Stimulated activated CD4-positive, alpha-beta T cell treated with anti-CD3 and anti-CD28 coated beads, Interleukin-2, amount 100 ng/mL, for 4 hours (primary cell): ENCODE results near the gene CHCHD1.
"Not testable (repeated sequence)": the region's sequence is repeated elsewhere in the genome, so short reads cannot be mapped to it uniquely, and the experiment has no call there.

Source experiments
- DNase-seq: peaks from one replicate; pipeline ENCODE4 v3.0.0-alpha.2; 2020; ENCODE audit warnings: low read depth

CHCHD1 gene

DNA sequence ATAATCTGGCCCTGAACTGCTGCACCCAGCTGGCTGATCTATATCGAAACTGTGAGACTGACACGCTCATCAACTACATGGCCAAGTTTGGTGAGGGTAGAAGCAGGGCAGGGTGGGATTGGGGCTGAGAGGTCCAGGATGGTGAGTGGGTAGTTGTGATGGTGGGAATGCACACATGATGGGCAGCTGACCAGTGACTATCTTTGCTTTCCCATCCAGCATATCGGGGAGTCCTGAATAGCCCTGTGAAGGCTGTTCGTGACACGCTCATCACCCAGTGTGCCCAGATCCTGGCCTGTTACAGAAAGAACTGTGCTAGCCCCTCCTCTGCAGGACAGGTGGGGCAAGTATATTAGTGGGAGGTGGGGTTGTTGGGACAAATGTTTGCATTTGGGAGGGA, 12.5 kb upstream of the CHCHD1 start:
- DNase-seq: no peak

DNA sequence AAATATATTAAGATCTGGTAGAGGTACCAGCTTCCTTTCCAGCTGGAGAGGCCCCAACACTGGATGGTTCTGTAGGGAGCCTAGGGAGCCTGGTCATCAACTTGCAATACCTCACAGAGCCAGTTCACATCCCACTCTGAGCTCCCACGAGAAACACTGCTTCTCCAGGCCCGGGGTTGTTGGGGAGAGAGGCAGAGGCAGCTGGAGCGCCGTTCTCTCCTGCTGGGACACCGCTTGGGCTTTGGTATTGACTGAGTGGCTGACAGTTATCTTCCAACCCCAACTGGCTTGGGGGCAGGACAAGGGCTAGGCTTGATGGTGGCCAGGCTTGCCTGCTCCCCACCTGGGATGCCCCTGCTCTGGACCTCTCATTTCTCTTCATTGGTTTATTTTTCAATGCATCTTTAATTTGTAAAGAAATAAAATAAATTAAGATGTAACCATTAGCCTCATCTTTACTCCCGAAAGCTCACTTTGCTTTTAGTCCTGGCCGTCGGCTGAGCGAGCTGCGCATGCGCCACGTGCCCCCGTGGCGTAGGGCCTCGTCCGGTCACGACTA, 10.0 kb upstream of the CHCHD1 start:
- DNase-seq: peak; percentile 60

DNA sequence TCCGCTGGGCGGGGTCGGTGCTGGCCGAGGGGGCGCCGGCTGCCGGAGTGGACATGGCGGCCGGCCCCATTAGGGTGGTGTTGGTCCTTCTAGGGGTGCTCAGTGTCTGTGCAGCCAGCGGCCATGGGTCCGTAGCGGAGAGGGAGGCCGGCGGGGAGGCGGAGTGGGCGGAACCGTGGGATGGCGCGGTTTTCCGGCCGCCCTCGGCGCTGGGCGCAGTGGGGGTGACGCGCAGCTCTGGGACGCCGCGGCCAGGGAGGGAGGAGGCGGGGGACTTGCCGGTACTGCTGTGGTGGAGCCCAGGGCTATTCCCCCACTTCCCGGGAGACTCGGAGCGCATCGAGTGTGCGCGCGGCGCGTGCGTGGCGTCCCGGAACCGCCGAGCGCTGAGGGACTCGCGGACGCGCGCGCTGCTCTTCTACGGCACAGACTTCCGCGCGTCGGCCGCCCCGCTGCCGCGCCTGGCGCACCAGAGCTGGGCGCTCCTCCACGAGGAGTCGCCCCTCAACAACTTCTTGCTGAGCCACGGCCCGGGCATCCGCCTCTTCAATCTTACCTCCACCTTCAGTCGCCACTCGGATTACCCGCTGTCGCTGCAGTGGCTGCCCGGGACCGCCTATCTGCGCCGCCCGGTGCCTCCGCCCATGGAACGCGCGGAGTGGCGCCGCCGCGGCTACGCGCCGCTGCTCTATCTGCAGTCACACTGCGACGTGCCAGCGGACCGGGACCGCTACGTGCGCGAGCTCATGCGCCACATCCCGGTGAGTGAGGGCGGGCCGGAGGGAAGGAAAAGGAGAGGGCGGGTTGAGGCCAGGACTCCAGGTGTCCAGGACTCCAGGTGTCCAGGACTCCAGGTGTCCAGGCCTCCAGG, 9.3 kb upstream of the CHCHD1 start:
- peak; percentile 69 for DNase-seq

DNA sequence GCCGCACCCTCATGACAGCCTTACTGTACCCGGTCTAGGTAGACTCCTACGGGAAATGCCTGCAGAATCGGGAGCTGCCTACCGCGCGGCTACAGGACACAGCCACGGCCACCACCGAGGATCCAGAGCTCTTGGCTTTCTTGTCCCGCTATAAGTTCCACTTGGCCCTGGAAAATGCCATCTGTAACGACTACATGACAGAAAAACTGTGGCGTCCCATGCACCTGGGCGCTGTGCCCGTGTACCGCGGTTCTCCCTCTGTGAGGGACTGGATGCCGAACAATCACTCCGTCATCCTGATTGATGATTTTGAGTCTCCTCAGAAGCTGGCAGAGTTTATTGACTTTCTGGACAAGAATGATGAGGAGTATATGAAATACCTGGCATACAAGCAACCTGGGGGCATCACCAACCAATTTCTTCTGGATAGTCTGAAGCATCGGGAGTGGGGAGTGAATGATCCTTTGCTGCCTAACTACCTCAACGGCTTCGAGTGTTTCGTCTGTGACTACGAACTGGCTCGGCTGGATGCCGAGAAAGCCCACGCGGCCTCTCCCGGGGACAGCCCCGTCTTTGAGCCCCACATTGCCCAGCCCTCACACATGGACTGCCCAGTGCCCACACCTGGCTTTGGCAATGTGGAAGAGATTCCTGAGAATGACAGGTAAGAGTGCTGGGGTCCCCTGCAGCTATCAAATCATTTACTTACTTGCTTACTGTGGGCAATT, 8.5 kb upstream of the CHCHD1 start:
- no peak for DNase-seq

DNA sequence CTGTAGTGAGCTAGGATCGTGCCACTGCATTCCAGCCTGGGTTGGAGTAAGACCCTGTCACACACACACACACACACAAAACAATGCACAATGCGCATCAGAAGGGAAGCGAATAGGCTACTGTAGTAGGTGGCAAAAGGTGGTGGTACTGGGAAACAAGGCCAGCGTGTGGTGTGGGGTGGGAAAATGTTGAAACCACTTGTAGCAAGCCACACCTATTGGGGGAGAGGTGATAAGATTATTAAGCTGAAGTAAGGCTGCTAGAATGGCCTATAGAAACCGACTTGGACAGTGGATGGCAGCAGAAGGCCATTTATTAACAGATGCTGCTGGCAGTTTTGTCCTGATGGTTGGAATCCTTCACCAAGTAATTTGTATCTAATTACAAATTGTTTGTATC, 7.2 kb upstream of the CHCHD1 start:
- DNase-seq: no peak

DNA sequence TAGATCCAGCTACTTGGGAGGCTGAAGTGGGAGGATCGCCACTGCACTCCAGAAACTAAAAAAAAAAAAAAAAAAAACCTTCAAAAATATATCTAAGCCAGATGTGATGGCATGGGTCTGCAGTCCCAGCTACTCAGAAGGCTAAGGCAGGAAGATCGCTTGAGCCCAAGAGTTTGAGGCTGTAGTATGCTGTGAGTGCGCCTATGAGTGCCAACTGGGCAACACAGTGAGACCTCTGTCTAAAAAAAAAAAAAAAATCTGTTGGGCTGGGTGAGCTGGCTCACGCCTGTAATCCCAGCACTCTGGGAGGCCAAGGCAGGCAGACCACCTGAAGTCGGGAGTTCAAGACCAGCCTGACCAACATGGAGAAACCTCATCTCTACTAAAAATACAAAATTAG, 2.8 kb upstream of the CHCHD1 start:
- DNase-seq: no peak

DNA sequence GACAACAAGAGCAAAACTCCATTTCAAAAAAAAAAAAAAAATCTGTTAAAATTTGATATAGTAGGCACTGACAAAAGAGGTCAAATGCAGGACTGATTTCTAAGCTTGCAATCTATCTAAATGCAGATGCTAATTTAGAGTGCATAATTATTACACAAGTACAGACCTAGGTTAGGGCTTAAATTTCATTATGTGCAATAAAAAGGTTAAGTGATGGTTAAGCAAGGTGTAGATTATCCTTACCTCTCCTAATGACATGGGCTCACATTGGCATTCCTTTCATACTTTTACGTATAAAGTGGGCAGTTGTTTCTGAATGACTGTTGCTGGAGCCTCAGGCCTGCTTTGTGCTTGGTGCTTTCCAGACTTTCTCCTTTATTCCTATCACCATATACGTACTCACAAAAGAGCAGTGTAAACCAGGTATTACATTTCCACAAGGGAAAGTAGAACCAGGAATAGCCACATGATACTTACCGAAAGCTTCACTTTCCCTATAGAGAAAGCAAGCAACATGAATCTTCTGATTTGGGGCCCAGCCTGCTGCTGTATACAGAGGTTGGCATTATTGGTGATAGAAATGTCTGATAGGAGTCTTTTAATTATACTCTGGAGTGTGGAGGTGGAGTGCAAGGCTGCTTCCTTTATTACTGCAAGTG, 2.2 kb upstream of the CHCHD1 start:
- DNase-seq: no peak

DNA sequence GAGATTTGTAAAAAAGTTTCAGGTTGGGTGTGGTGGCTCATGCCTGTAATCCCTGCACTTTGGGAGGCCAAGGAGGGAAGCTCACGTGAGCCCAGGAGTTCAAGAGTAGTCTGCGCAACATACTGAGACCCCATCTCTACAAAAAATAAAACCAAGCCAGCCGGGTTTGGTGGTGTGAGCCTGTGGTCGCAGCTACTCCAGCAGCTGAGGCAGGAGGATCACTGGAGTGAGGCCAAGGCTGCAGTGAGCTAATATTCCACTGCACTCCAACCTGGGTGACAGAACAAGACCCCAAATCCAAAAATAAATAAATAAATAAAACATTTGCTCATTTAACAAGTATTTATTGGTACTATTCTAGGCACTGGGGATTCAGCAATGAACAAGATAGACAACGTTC, 1.5 kb upstream of the CHCHD1 start:
- no peak for DNase-seq

DNA sequence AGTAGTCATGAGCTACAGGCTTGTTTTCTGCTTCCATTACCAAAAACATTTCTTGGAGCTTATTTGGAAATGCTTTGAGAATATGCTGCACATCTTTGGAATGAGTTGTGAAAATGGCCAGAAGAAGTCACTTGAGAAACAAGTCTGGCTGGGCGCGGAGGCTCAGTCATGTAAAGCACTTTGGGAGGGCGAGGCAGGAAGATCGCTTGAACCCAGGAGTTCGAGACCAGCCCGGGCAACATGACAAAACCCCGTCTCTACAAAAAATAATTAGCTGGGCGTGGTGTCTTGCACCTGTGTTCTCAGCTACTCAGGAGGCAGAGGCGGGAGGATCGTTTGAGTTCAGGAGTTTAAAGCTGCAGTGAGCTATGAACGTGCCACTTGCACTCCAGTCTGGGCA, 882 bp upstream of the CHCHD1 start:
- no peak for DNase-seq

DNA sequence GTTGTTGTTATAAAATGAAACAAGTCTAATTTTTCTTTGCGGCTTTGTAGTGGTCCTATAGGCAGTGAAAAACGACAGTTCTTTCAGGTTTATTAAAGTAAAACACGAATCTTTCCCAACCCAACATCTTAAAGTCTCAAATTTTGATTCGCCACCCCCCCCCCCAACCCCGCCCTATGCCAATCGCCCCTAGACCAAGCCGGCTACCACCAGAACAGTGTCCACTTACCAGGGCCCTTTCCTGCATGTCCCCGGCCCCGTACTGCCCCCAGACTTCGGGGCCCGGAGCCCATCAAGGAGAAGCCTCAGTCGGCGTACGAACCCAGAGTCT, 335 bp upstream of the CHCHD1 start:
- no peak for DNase-seq

DNA sequence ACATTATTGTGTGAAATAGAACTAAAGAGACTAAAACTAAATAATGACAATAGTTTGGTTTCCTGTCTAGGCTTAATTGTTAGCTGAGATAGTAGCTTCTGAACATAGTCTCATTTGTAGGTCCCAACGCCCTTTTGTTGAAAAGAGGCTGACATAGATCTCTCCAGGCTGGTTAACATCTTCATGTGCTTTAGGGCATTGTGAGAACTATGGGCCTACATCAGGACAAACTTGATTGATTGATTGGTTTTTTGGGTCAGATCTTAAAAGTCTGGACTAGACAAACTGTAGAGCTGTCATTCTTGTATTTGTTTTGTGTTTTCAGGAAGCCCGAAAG, 869 bp downstream of the CHCHD1 start:
- no peak for DNase-seq

DNA sequence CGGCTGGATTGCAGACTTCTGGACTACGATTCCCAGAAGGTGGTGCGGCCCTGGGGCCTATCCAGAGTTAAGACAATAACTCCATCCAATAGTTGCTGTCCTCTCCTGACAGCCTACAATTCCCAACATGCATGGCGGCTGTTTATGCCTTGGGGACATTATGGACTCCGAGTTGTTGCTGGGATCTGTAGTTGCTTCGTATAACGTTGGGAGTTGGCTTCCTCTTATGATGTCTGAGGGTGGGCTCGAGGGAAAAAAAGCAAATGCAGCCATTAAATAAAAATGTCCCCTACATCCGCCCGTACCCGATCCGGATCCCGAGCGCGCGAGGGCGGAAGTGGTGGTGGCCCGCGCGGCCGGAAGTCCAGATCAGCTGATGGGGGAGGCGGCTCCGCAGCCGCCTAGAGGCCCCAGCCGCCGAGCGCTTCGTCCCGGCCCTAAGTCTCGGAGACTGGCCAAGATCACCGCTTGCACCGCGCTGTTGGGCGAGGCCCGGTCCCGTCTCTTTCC, 3.4 kb downstream of the CHCHD1 start, which contains the start of gene ZSWIM8:
Gene ZSWIM8, plus strand, starts transcription at position 396 of the 510 bp plus-strand sequence. CDS start 273 bp downstream, outside the sequence.
- DNase-seq: peak; percentile 75

DNA sequence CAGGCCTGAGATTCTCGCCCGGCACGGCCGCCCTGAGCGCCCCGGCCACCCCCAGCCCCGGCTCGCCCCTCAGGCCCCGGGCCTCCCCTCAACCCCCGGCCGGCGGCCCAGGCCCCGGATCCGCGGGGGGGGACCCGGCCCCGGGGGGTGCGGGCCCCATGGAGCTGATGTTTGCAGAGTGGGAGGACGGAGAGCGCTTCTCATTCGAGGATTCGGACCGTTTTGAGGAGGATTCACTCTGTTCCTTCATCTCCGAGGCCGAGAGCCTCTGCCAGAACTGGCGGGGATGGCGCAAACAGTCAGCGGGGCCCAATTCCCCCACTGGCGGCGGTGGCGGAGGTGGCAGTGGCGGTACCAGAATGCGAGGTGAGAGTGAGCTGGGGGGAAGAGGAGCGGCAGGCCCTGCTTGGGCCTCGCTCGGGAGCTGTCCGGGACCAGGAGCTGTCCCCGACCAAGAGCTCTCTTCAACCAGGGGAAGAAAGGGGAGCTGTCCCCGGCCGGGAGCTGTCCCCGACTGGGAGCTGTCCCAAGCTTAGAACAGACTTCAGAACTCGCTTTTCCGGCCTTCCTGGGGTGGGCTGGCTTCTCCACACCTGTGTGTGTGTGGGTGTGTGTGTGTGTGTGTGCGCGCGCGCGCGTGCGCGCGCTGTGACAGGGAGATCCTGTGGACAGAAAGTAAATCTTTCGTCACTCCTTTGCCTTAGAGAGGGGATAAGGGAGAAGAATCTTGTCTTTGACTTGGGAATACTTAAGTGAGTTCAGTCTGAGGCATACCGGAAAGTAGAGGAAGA, 4.1 kb downstream of the CHCHD1 start:
- DNase-seq: peak; percentile 22

DNA sequence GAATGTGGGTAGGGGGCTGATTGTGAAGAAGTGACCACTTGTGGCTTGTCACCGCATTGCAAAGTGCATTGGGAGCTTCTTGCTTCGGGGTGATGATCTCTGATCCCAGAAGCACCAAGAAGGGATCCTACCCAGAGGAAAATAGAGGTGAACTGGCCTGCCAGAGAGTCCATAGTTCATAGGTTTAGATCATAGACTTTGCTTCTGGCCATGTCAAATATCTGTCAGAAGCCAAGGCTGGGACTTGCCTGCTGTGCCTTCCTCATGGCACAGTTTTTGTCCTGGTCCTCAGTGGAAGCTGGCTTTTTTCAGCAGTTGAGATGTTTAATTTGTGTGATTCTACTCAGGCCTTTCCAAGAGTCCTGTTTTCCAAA, 4.7 kb downstream of the CHCHD1 start:
- DNase-seq: no peak

DNA sequence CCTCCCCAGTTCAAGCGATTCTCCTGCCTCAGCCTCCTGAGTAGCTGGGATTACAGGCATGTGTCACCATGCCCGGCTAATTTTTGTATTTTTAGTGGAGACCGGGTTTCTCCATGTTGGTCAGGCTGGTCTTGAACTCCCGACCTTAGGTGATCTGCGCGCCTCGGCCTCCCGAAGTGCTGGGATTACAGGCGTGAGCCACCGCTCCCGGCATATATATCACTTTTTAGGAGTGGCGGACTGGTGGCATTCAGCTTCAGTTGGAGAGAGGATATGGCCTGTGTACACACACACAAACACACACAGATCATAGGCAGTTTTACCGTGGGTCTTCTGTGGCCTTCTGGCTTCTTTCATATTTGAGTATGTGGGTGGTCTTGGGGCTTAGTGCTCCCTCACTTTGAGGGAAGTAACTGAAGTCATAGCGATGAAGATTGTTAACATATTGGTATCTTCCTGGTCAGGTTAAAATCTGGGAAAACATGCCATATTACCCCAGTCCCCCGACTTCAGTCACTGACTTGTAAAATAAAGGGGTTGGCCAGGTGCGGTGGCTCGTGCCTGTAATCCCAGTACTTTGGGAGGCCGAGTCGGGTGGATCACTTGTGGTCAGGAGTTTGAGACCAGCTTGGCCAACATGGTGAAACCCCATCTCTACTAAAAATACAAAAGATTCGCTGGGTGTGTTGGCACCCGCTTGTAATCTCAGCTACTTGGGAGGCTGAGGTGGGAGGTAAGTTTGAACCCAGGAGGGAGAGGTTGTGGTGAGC, 5.4 kb downstream of the CHCHD1 start:
- DNase-seq: not testable (repeated sequence)

DNA sequence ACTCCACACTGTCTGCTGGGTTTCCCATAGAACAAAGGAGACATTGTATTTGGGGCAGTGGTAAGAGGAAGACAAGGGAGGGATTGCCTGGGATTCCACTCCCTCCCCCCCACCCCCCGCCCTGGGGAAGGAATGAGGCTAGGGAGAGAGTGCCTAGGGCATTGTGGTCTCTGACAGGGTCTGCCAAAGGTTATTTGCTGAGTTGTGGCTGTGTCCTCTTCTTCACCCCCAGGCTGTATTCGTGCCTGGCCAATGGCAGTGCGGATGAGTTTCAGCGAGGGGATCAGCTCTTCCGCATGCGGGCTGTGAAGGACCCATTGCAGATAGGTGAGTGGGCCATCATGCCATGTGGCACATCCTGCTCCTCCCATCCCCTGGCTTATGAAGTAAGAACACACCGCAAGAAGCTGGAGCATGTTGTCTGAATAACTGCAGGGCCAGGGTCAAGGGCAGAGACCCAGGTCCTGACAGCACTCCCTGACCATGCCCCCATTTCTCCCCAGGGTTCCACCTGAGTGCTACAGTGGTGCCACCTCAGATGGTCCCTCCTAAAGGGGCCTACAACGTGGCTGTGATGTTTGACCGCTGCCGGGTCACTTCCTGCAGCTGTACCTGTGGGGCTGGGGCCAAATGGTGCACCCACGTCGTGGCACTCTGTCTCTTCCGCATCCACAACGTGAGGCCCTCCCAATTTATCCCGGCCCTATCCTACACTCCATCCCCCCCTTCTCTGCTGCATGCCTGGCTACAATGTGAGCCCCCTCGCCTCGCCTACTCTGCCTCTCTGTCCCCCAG, 7.2 kb downstream of the CHCHD1 start:
- no peak for DNase-seq

DNA sequence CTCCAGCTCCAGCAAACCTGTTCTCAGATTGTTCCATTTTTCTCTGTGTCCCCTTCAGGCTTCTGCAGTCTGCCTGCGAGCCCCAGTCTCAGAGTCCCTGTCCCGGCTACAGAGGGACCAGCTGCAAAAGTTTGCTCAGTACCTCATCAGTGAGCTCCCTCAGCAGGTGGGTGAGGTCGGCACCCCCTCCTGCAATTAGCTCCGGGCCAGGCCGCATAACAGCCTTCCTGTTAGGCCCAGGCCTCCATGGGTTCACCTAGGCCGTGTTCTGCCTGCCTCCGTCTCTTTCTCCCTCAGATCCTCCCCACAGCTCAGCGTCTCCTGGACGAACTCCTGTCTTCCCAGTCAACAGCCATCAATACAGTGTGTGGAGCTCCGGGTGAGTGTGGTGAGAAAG, 7.8 kb downstream of the CHCHD1 start:
- DNase-seq: no peak

DNA sequence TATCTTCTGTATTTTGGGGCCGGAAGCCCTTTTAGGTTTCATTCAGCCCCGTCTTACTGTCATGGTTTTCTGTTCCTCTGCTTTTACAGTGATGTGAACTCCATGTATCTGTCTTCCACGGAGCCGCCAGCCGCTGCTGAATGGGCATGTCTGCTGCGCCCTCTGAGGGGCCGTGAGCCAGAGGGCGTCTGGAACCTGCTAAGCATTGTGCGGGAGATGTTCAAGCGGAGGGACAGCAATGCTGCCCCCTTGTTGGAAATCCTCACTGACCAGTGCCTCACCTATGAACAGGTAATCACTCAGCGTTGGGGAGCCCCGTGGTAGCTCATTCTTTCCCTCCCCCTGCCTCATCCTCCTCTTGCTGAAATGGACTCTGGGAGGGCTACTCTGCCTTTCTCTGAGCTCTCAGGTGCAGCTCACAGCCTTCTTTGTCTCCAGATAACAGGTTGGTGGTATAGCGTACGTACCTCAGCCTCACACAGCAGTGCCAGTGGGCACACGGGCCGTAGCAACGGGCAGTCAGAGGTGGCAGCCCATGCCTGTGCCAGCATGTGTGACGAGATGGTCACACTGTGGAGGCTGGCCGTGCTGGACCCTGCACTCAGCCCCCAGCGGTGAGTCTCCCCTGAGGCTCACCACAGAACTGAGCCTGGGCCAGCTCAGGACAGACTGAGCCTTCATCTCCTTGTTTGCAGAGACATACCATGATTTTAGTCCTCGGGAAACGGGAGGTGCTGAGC, 9.2 kb downstream of the CHCHD1 start:
- no peak for DNase-seq

DNA sequence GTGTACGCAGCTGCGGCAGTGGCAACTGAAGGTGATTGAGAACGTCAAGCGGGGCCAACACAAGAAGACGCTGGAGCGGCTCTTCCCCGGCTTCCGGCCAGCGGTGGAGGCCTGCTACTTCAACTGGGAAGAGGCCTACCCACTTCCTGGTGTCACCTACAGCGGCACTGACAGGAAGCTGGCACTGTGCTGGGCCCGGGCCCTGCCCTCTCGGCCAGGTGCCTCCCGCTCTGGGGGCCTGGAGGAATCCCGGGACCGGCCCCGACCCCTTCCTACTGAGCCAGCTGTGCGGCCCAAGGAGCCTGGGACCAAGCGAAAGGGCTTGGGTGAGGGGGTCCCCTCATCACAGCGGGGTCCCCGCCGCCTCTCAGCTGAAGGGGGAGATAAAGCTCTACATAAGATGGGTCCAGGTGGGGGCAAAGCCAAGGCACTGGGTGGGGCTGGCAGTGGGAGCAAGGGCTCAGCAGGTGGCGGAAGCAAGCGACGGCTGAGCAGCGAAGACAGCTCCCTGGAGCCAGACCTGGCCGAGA, 10.1 kb downstream of the CHCHD1 start:
- DNase-seq: no peak
